Nephron progenitor cell (in vitro differentiated cells): ENCODE data around the gene PKP4.

Source experiments
- DNase-seq: peaks from one replicate; pipeline ENCODE4 v3.0.0; 2021
- H3K27ac Mint-ChIP-seq: 2 replicates; pipeline ENCODE4 v1.8.0; 2021; ENCODE audit warnings: mild to moderate bottlenecking, moderate library complexity, mixed read lengths
- H3K27me3 Mint-ChIP-seq: 2 replicates; pipeline ENCODE4 v1.8.0; 2021; ENCODE audit warnings: mild to moderate bottlenecking, low read depth, mixed read lengths; ENCODE audit not compliant: poor library complexity
- H3K36me3 Mint-ChIP-seq: 2 replicates; pipeline ENCODE4 v1.8.0; 2021; ENCODE audit warnings: low read depth, mixed read lengths
- H3K4me1 Mint-ChIP-seq: 2 replicates; pipeline ENCODE4 v1.8.0; 2021; ENCODE audit warnings: mixed read lengths
- H3K4me3 Mint-ChIP-seq: 2 replicates; pipeline ENCODE4 v1.8.0; 2021; ENCODE audit warnings: mild to moderate bottlenecking, moderate library complexity, mixed read lengths
- H3K9me3 Mint-ChIP-seq: 2 replicates; pipeline ENCODE4 v1.8.0; 2021; ENCODE audit warnings: mild to moderate bottlenecking, moderate library complexity, mixed read lengths
- CTCF ChIP-seq: fragments of 200-600 bp; sonication (generic); IDR thresholded peaks from 2 replicates; pipeline ENCODE4 v1.5.0; 2021; ENCODE audit warnings: antibody characterized with exemption

The PKP4 gene

DNA sequence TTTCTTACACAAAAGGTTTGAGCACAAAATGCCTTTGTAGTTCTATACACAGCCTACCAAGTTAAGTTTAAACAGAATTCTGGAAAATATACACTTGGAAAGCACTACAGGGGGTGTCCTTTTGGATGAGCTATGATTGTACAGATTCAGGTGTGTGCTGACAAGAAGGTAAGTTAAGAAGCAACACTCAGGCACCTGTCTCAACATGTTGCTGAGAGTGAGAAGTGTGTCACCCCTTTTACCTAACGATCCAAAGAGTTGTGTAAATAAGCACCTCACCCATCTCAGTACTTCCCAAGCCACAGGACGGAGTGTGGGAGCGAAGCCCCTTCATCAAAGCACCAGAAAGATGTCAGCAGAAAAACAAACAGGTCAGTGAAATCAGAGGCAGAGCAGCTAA, 228.9 kb downstream of the PKP4 start:
- peak overlapping the region; percentile 12 for H3K4me3 Mint-ChIP-seq
- peaks cover 15% of the 10 kb centered on the region for H3K36me3 Mint-ChIP-seq
- no peak for DNase-seq
- no peaks in the 10 kb centered on the region for H3K27me3 Mint-ChIP-seq
- peaks cover 40% of the 10 kb centered on the region for H3K4me1 Mint-ChIP-seq
- no peak for TF ChIP-seq CTCF
- peaks cover 4% of the 10 kb centered on the region for H3K9me3 Mint-ChIP-seq
- peak overlapping the region; percentile 26 for H3K27ac Mint-ChIP-seq

DNA sequence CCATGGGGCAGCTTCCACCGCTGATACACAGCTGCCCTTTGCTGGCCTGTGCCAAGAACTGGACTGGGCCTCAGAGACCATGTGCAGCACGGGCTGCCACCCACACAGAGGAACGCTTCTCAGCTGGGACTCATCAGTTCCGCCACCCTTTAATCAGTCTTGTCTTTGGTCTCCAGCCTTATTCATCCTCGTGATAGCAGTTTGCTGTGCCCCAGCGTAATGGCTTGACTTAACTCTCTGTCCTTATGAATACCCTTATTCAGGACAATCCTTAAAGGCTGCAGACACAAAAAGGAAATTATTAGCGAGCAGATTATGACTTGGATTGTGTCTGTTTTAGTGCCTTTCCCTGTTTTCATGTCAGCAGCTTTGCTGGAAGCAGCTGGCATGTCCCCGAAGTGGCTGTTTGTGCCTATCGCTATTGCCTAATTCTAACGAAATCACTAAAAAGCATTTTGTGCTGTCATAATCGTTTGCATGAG, 229.5 kb downstream of the PKP4 start:
- Mint-ChIP-seq H3K36me3 (peaks cover 9% of the 10 kb centered on the region), H3K9me3 (peaks cover 4% of the 10 kb centered on the region), H3K27ac (peak overlapping the region; percentile 26), H3K4me3 (no peak overlapping the region), H3K27me3 (no peaks in the 10 kb centered on the region), H3K4me1 (peaks cover 40% of the 10 kb centered on the region)
- no peak for TF ChIP-seq CTCF
- peak; percentile 31 for DNase-seq

DNA sequence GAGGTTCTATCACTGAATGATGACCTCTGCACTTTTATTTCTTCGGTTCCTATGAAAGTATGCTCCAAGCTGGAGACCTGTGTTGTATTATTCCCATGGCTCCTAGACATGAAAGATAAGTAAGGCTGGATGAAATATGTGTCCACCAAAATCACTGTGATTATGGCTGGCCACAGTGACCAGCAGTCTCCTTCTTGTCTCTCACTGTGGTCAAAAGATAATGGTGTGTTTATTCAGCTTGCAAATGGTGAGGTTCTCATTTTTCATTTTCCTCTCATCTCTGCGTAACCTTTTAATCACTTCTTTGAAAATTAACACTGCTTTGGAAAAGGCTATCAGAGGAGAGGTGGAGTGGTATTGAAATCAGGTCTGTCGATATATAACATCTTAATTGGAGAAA, 230.6 kb downstream of the PKP4 start:
- Mint-ChIP-seq H3K36me3 (no peaks in the 10 kb centered on the region), H3K4me1 (peaks cover 40% of the 10 kb centered on the region), H3K9me3 (peaks cover 4% of the 10 kb centered on the region), H3K27me3 (no peaks in the 10 kb centered on the region), H3K27ac (no peak overlapping the region), H3K4me3 (no peak overlapping the region)
- no peak for DNase-seq
- TF ChIP-seq CTCF: no peak

DNA sequence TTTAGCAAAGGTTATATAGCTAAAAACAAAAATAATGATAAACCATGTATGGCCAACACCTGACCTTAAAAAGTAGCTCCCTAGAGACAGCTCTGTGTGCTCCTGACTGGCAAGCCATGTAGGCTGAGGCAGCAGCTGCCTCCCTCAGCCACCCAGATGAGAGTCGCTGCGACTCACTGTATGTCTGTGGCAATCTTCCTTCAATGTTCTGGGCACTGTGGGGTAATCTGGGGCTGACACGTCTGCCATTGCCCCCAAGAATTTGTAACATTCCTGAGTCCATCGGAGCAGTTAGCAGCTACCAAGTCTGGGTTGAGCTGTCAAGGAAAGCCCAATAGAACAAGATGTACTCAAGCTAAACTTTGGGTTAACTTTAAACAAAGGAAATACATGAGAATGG, 232.0 kb downstream of the PKP4 start:
- peaks cover 40% of the 10 kb centered on the region for H3K4me1 Mint-ChIP-seq
- no peaks in the 10 kb centered on the region for H3K36me3 Mint-ChIP-seq
- no peak overlapping the region for H3K27ac Mint-ChIP-seq
- DNase-seq: no peak
- no peaks in the 10 kb centered on the region for H3K27me3 Mint-ChIP-seq
- H3K4me3 Mint-ChIP-seq: no peak overlapping the region
- peaks cover 4% of the 10 kb centered on the region for H3K9me3 Mint-ChIP-seq
- no peak for TF ChIP-seq CTCF

DNA sequence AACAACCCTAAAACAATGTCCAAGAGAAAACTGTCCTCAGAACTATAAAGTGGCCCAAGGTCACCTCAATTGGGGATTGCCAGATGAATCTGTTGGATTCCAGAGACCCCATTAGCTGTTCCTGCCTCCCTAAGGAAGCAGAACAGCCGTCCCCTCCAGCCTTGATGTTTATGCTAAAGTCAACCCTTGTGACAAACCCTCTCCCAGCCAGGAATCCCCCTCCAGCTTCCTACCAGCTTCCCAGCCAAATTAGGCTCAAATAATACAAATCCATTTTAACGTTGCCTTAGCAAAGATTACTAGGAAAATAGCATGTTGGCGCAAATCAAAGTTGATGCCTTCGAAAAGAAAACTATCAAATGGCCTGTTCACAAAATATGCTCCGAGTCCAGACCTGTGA, 232.6 kb downstream of the PKP4 start:
- H3K4me3 Mint-ChIP-seq: no peak overlapping the region
- no peak for DNase-seq
- peak overlapping the region; percentile 70 for H3K27ac Mint-ChIP-seq
- H3K4me1 Mint-ChIP-seq: peaks cover 39% of the 10 kb centered on the region
- peaks cover 4% of the 10 kb centered on the region for H3K9me3 Mint-ChIP-seq
- no peak for TF ChIP-seq CTCF
- no peaks in the 10 kb centered on the region for H3K36me3 Mint-ChIP-seq
- H3K27me3 Mint-ChIP-seq: no peaks in the 10 kb centered on the region

- peaks cover 6% of the 10 kb centered on the region for H3K9me3 Mint-ChIP-seq
- H3K36me3 Mint-ChIP-seq: no peaks in the 10 kb centered on the region
- no peak for DNase-seq
- no peak overlapping the region for H3K27ac Mint-ChIP-seq
- no peaks in the 10 kb centered on the region for H3K27me3 Mint-ChIP-seq
- no peak for TF ChIP-seq CTCF
- H3K4me3 Mint-ChIP-seq: no peak overlapping the region
- H3K4me1 Mint-ChIP-seq: peaks cover 30% of the 10 kb centered on the region
Observed at GRCh38 chr2:158690823-158691222, 234.1 kb downstream of the PKP4 start.
